HTERT RPE-1 (cell line): ENCODE results near the gene RAB19.
"Not testable (repeated sequence)": the region's sequence is repeated elsewhere in the genome, so short reads cannot be mapped to it uniquely, and the experiment has no call there.

Experiments
- in situ Hi-C: fragments of 300-500 bp; cut with MboI; formaldehyde crosslinking; loops from 4 replicates; pipeline ENCODE4 v1.14.3; 2020; ENCODE audit warnings: low sequenced_read_pairs

RAB19 gene

GRCh38 chr7:140453273-140453672 lies 49.4 kb downstream of the RAB19 start:
- in situ Hi-C loops: no loop called here

- in situ Hi-C loops: not testable (repeated sequence)
Observed at GRCh38 chr7:140453785-140454656, 50.2 kb downstream of the RAB19 start.

- in situ Hi-C loops: no loop called here
Observed at GRCh38 chr7:140454657-140455015, 50.8 kb downstream of the RAB19 start.

DNA sequence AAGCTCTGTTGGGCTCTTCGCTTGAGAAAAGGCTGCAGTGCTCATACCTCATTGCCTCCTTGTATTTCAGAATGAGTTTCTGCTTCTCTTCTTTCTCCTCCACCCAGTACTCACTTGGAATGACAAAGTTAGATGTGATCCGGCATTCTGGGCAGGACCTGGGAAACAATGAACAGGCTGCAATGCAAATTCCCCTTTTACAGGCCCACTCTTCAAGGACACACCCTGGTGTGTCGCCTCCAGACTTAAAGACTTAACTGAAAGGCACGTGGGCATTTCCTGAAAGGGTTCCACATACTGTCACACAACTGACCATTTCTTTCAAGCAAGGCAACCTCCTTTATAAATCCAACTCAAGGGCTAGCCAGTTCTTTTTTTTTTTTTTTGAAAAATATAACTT lies 51.9 kb downstream of the RAB19 start:
- in situ Hi-C loops: no loop called here

DNA sequence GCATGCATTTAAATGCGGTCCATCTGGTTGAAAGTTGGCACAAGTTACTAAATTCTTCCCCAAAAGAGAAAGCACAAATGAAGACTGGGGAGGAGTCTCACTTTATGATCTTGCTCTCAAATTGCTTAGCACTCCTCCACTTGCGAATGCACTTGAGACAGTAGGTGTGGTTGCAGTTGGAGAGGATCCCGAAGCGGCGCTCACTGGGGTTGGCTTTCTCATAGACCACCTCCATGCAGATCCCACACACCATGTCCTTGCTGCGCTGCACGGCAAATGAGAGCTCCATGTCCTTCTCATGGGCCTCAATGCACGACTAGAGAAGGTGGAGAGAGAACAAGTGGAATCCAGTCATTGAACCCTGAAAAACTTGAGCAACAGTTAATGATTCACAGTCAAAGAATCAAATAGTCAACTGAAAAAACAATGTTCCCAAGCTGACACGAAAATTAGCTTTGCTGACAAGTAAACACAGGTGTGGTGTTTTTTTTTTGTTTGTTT lies 52.7 kb downstream of the RAB19 start:
- in situ Hi-C loops: no loop called here

- in situ Hi-C loops: no loop called here
Observed at GRCh38 chr7:140458201-140458600, 54.3 kb downstream of the RAB19 start.

DNA sequence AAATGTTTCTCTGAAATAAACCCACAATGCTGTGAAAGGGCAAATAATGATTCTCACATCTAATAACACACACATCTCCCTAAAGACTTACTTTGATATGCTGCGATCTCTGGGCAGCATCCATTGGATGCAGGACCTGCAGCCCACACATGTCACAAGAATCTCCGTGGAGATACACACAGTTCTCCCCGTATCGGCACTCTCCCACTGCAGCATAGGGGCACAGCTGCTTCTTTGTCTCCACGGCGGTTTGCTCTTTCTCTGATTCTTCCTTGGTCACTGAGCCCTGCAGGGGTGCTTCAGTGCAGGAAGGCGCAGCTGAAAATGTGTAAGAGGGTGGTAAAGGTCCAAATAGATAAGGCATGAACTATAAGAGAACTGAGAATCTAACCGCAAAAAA lies 55.1 kb downstream of the RAB19 start:
- in situ Hi-C loops: no loop called here

- in situ Hi-C loops: no loop called here
Observed at GRCh38 chr7:140463111-140463510, 59.3 kb downstream of the RAB19 start.

DNA sequence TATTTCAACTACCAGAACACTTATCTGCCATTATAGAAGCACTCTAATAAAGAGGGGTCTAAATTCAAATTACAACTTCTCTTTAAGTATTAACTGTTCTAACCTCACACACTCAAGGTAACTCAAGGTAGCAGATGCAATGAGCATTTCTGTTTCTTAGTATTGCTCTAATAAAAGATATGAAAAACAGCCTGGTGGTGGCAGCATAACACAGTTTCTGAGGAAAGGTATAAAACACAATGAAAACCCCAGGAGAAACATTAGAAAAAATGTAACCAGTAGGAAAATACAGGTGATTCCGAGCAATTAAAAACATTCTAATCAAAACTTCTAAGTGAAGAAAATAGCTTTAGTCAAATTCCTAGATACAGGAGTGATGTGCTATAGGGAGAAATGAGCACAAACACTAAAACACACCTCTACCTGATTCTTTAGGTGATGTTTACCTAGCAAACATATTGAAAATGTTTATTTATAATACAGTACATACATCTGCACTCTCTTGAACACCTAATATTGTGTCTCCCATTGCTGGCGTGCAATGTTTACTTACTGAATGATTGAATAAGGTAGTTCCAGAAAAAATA lies 72.0 kb downstream of the RAB19 start:
- in situ Hi-C loops: no loop called here

DNA sequence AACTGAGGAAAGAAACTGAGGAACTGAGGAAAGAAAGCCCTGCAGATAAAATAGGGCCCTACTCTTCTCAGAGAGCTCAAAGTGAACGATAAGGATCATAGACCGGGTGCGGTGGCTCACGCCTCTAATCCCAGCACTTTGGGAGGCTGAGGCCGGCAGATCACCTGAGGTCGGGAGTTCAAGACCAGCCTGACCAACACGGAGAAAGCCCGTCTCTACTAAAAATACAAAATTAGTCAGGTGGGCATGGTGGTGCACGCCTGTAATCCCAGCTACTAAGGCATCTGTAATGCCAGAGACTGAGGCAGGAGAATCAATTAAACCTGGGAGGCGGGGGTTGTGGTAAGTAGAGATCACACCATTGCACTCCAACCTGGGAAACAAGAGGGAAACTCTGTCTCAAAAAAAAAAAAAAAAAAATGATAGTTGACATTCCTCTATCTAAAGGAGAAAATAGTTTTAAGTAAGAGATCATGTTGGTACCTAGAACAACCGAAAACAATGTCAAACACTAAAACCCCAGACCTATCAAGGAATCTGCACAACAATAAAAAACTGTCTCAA lies 72.9 kb downstream of the RAB19 start:
- in situ Hi-C loops: no loop called here
